Ectodermal cell (in vitro differentiated cells): ENCODE results near the gene SUMF1.

Experiments used
- H3K27ac ChIP-seq: 2 replicates; pipeline ENCODE4 v1.7.0; 2013; ENCODE audit warnings: mild to moderate bottlenecking, low read depth, low read length; ENCODE audit not compliant: insufficient read depth, poor library complexity, severe bottlenecking
- H3K27me3 ChIP-seq: 2 replicates; pipeline ENCODE4 v1.7.0; 2013; ENCODE audit warnings: mild to moderate bottlenecking, low read length; ENCODE audit not compliant: insufficient read depth, control insufficient read depth, poor library complexity, severe bottlenecking
- H3K36me3 ChIP-seq: one replicate; pipeline ENCODE4 v1.7.0; 2013; ENCODE audit warnings: low read length; ENCODE audit not compliant: control insufficient read depth, insufficient read depth
- H3K4me1 ChIP-seq: one replicate; pipeline ENCODE4 v1.7.0; 2013; ENCODE audit warnings: low read length; ENCODE audit not compliant: control insufficient read depth, insufficient read depth
- H3K4me3 ChIP-seq: 2 replicates; pipeline ENCODE4 v1.7.0; 2013; ENCODE audit warnings: low read depth, low read length, control low read depth; ENCODE audit not compliant: insufficient read depth
- H3K9me3 ChIP-seq: 2 replicates; pipeline ENCODE4 v1.7.0; 2013; ENCODE audit warnings: mild to moderate bottlenecking, low read length, moderate library complexity; ENCODE audit not compliant: control insufficient read depth
- WGBS, 2 experiments: methylation state at CpG; one replicate each; pipeline ENCODE4 v1.1.7; 2013; ENCODE audit warnings: missing lambda C conversion rate in 2 of 2; 5-methylcytosine and 5-hydroxymethylcytosine counted together

The SUMF1 gene

GRCh38 chr3:4407941-4408340 lies 59.1 kb downstream of the SUMF1 start:
- Histone ChIP-seq H3K27ac (no peak overlapping the region), H3K9me3 (no peaks in the 10 kb centered on the region), H3K27me3 (no peaks in the 10 kb centered on the region), H3K4me3 (no peak overlapping the region), H3K4me1 (no peaks in the 10 kb centered on the region), H3K36me3 (no peaks in the 10 kb centered on the region)
- 94 to 100% methylated on average over 1 to 2 of the region's 2 CpGs for WGBS, 2 experiments

DNA sequence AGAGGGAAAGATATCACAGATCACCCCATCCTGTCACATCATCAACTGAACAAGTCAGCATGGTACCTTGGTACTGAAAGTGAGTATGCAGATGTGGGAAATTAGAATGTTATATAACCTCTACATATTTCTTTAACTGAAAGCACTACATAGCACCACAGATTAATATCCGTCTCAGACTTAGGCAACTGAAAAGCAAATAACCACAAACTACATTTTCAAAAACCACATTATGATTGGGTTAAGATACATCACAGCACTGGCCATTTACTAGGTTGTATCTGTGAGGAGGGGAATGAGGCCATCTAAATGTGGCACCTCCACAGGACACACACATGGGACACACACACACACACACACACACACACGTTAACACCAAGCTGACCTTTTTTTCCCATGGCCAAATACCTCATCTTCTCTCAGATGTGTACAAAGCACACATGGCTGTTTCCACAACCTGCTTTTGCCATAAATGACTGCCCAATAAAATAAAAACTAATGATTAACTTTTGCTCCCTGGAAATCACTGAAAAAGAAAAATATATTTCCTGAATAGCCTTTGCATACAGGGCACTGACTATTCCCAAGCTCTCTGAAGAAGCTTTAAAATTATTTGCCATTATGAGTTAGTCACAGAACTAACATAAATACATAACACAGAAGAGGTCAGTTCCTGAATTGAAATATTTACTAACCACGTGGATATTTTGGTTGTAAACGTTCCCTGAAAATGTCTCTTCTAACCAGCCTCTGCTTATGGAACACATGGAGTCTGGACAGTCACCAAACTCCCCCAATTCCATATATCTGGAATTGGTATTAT lies 60.1 kb downstream of the SUMF1 start:
- H3K27me3 ChIP-seq, result no peaks in the 10 kb centered on the region
- no peak overlapping the region for H3K4me3 ChIP-seq
- H3K27ac ChIP-seq, result no peak overlapping the region
- H3K4me1 ChIP-seq, result no peaks in the 10 kb centered on the region
- H3K36me3 ChIP-seq, result no peaks in the 10 kb centered on the region
- H3K9me3 ChIP-seq, result no peaks in the 10 kb centered on the region
- 89 to 94% methylated on average over 3 to 4 of the region's 4 CpGs for WGBS, 2 experiments

GRCh38 chr3:4404881-4405280 lies 62.2 kb downstream of the SUMF1 start:
- Histone ChIP-seq H3K27me3 (no peaks in the 10 kb centered on the region), H3K36me3 (no peaks in the 10 kb centered on the region), H3K4me1 (no peaks in the 10 kb centered on the region), H3K27ac (no peak overlapping the region), H3K4me3 (no peak overlapping the region), H3K9me3 (no peaks in the 10 kb centered on the region)
- 95 to 100% methylated on average over 2 of the region's 2 CpGs for WGBS, 2 experiments

DNA sequence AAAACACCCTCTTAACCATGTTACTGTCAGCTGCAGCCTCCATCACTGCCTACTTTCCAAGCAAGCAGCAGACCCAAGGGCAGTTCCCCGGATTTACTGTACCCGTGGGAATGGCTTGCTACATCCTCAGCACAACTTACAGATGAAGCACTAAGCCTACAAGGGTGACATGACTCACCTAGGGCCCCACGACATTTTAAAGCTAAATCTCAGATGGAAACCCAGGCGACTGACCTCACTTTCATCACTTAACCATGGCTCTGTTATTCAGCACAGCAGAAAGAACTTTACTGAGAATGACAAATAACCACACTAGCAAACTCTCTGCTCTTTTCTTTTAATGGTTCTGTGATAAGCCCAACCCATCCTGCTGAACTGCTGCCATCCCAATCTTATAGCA lies 65.6 kb downstream of the SUMF1 start:
- H3K4me1 ChIP-seq, result no peaks in the 10 kb centered on the region
- WGBS, 2 experiments, result 89 to 91% methylated on average over 4 of the region's 4 CpGs
- no peak overlapping the region for H3K27ac ChIP-seq
- no peak overlapping the region for H3K4me3 ChIP-seq
- no peaks in the 10 kb centered on the region for H3K27me3 ChIP-seq
- no peaks in the 10 kb centered on the region for H3K36me3 ChIP-seq
- no peaks in the 10 kb centered on the region for H3K9me3 ChIP-seq

- no peak overlapping the region for H3K27ac ChIP-seq
- no peaks in the 10 kb centered on the region for H3K4me1 ChIP-seq
- H3K4me3 ChIP-seq, result no peak overlapping the region
- WGBS, 2 experiments, result 91 to 94% methylated on average over 7 of the region's 7 CpGs
- no peaks in the 10 kb centered on the region for H3K36me3 ChIP-seq
- H3K9me3 ChIP-seq, result no peaks in the 10 kb centered on the region
- no peaks in the 10 kb centered on the region for H3K27me3 ChIP-seq
These were observed 67.6 kb downstream of the SUMF1 start for GRCh38 chr3:4399476-4399875.

DNA sequence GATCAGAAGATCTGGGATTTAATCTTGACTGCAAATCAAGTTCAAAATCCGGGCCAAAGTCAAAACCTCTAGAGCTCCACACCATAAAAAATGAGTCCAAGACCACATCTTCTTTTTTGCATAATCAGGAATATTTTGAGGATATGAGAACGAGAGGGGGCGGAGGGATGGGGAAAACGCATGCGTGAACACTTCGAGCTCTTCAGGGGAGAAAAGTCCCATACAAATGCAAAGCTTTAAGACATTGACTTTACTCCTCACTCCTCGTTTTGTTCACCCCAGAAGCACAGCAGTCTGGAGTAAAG lies 68.2 kb downstream of the SUMF1 start:
- Histone ChIP-seq H3K27me3 (no peaks in the 10 kb centered on the region), H3K36me3 (no peaks in the 10 kb centered on the region)
- 86 to 88% methylated on average over 6 to 7 of the region's 7 CpGs for WGBS, 2 experiments

GRCh38 chr3:4398120-4398940 lies 68.7 kb downstream of the SUMF1 start:
- no peaks in the 10 kb centered on the region for H3K4me1 ChIP-seq
- H3K4me3 ChIP-seq, result no peak overlapping the region
- H3K9me3 ChIP-seq, result no peaks in the 10 kb centered on the region
- no peaks in the 10 kb centered on the region for H3K27me3 ChIP-seq
- no peak overlapping the region for H3K27ac ChIP-seq
- no peaks in the 10 kb centered on the region for H3K36me3 ChIP-seq
- WGBS, 2 experiments, result 90 to 100% methylated on average over 1 to 2 of the region's 4 CpGs

More for the DNA sequence above, 68.2 kb downstream of the SUMF1 start:
- Histone ChIP-seq H3K27ac (no peak overlapping the region), H3K4me3 (no peak overlapping the region), H3K9me3 (no peaks in the 10 kb centered on the region), H3K4me1 (no peaks in the 10 kb centered on the region)

GRCh38 chr3:4397466-4397865 lies 69.6 kb downstream of the SUMF1 start:
- H3K36me3 ChIP-seq, result no peaks in the 10 kb centered on the region
- H3K9me3 ChIP-seq, result no peaks in the 10 kb centered on the region
- no peaks in the 10 kb centered on the region for H3K4me1 ChIP-seq
- WGBS, 2 experiments, result 85 to 95% methylated on average over 1 of the region's 1 CpG
- H3K4me3 ChIP-seq, result no peak overlapping the region
- no peaks in the 10 kb centered on the region for H3K27me3 ChIP-seq
- H3K27ac ChIP-seq, result no peak overlapping the region

DNA sequence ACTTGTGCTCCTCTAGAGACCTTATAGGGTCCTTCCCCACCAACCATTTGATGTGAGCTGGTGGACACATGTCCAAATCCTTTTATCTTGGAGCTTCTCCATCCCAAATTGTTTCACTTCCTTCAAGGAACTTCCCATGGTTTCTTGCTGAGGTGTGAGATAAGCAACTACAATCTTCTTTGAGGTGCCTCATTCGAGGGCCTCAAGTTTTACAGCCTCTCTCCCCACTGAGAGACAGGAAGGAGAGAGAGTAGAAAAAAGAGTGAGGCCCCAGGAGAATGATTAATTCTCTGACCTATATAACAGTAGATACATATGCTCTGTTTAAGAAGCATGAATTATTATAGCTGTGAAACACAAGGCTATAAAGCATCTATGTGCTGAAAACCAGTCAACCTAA lies 70.5 kb downstream of the SUMF1 start:
- no peak overlapping the region for H3K4me3 ChIP-seq
- 88% methylated on average over 1 of the region's 1 CpG; no CpG with 5 or more reads in 1 of the 2 experiments for WGBS, 2 experiments
- no peaks in the 10 kb centered on the region for H3K36me3 ChIP-seq
- no peaks in the 10 kb centered on the region for H3K27me3 ChIP-seq
- H3K9me3 ChIP-seq, result no peaks in the 10 kb centered on the region
- no peaks in the 10 kb centered on the region for H3K4me1 ChIP-seq
- no peak overlapping the region for H3K27ac ChIP-seq

DNA sequence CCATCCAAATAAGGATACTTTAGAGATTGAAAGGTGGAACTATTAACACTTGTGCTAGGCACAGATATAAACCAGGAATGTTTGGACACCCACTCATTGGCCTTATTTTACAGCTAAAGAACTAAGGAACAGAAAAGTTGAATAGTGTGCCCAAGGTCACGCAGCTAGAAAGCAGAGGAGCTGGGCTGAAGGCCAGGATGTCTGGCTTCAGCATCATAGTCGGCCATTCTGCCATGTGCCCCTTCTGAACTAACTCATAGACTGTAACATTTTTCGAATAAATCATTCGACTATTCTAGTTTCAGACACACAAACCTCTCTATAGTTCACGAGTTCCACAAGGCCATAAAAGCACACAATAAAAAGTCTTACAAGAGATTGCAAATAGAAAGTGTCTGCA lies 71.1 kb downstream of the SUMF1 start:
- H3K9me3 ChIP-seq, result no peaks in the 10 kb centered on the region
- no peaks in the 10 kb centered on the region for H3K36me3 ChIP-seq
- no peaks in the 10 kb centered on the region for H3K27me3 ChIP-seq
- 93 to 94% methylated on average over 5 of the region's 5 CpGs for WGBS, 2 experiments
- no peaks in the 10 kb centered on the region for H3K4me1 ChIP-seq
- H3K4me3 ChIP-seq, result no peak overlapping the region
- no peak overlapping the region for H3K27ac ChIP-seq
